Naive B cell (primary cell): Measurements from ENCODE around the gene LCMT1. TPM values are rescaled to one million over a fixed set of nuclear protein-coding genes. Genes with fewer than 3 reads are reported as not detected.
"Not testable (repeated sequence)": the region's sequence is repeated elsewhere in the genome, so short reads cannot be mapped to it uniquely, and the experiment has no call there.

Source experiments
- ATAC-seq, 2 donors: fragments of 150-1000 bp; cut with Tn5 transposase; 2 replicates each; pipeline ENCODE4 v1.10.0; 2021; ENCODE audit warnings: low read depth in 2 of 2, mild to moderate bottlenecking in 2 of 2, moderate library complexity in 2 of 2
- DNase-seq: peaks from one replicate; pipeline ENCODE4 v3.0.0; 2022
- H3K27ac Mint-ChIP-seq, 6 donors: one replicate each; pipeline ENCODE4 v1.8.0; 2020 to 2022; ENCODE audit warnings: mild to moderate bottlenecking in 6 of 6, mixed read lengths in 6 of 6, moderate library complexity in 5 of 6, inconsistent platforms in 2 of 6
- H3K27me3 Mint-ChIP-seq, 3 donors: one replicate each; pipeline ENCODE4 v1.8.0; 2021 to 2022; ENCODE audit warnings: mixed read lengths in 3 of 3, mild to moderate bottlenecking in 1 of 3
- H3K36me3 Mint-ChIP-seq, 2 donors: one replicate each; pipeline ENCODE4 v1.8.0; 2020 to 2022; ENCODE audit warnings: mixed read lengths in 2 of 2, inconsistent platforms in 1 of 2, mild to moderate bottlenecking in 1 of 2
- H3K4me1 Mint-ChIP-seq, 3 donors: one replicate each; pipeline ENCODE4 v1.8.0; 2020 to 2022; ENCODE audit warnings: mixed read lengths in 3 of 3, inconsistent platforms in 1 of 3, mild to moderate bottlenecking in 1 of 3, moderate library complexity in 1 of 3
- H3K4me3 Mint-ChIP-seq, 8 donors: one replicate each; pipeline ENCODE4 v1.8.0; 2020 to 2022; ENCODE audit warnings: mild to moderate bottlenecking in 8 of 8, mixed read lengths in 8 of 8, moderate library complexity in 8 of 8, inconsistent platforms in 2 of 8
- H3K9me3 Mint-ChIP-seq, 7 donors: one replicate each; pipeline ENCODE4 v1.8.0; 2020 to 2022; ENCODE audit warnings: mixed read lengths in 7 of 7, mild to moderate bottlenecking in 5 of 7, inconsistent platforms in 2 of 7, moderate library complexity in 1 of 7
- polyA plus RNA-seq, 6 donors: library from polyadenylated mRNA; unstranded; fragments of 300-500 nt; fragmentation: Illumina TruSeq; gene quantifications; one replicate each; pipeline ENCODE4 v1.2.3, GENCODE V29; 2021; ENCODE audit warnings: low read depth in 6 of 6

The LCMT1 gene
- polyA plus RNA-seq, 6 donors from 2014 or later: 20.2 to 42.5 (median 34.8) TPM

DNA sequence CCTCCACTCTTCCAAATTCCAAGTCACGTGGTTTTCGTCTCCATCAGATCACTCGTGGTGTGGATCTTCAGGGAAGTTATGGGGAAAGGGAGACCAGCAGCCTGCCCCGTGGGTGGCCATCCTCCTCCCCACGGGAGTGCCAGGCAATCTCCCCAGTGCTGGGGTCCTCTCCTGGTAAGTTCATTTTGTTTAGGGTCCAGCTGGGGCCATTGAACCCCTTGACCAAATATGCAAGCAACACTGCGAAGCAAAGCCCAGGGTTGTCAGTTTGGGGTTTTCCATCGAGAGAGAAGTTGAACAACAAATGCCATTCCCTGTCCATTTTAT, 4.1 kb upstream of the LCMT1 start:
- Mint-ChIP-seq H3K27me3 (no peaks in the 10 kb centered on the region), H3K27ac (peak overlapping the region in 5 of 6 donors; percentile 86 to 95 (median 94)), H3K4me1 (peaks cover 21 to 43% (median 40%) of the 10 kb centered on the region in 3 donors), H3K4me3 (peak overlapping the region; percentile 85 to 98 (median 96)), H3K36me3 (no peaks in the 10 kb centered on the region), H3K9me3 (no peaks in the 10 kb centered on the region)
- ATAC-seq: no peak
- no peak for DNase-seq

DNA sequence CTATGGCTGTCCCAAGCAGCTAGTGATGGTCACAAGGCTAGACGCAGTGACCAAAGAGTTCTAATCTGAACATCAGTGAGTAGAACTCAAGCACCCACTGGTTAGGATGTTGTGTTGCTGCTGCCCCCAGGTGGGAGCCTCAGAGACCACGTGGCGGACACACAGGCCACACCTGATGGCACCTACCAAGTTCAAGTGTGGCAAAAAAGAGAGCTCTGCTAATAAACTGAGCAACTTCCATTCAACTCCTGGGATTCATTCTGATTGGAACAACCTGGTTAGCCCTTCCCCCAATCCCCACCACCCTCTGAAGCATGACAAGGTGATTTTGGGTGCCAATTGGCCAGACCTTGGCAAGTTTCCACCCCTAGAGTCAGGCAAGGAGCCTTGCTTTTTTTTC, 3.5 kb upstream of the LCMT1 start:
- ATAC-seq: peak; percentile 12 to 17
- Mint-ChIP-seq H3K36me3 (no peaks in the 10 kb centered on the region), H3K4me3 (peak overlapping the region; percentile 85 to 98 (median 96)), H3K9me3 (no peaks in the 10 kb centered on the region), H3K4me1 (peaks cover 23 to 45% (median 44%) of the 10 kb centered on the region in 3 donors), H3K27ac (peak overlapping the region in 4 of 6 donors; percentile 21 to 95 (median 90)), H3K27me3 (no peaks in the 10 kb centered on the region)
- peak; percentile 54 for DNase-seq

DNA sequence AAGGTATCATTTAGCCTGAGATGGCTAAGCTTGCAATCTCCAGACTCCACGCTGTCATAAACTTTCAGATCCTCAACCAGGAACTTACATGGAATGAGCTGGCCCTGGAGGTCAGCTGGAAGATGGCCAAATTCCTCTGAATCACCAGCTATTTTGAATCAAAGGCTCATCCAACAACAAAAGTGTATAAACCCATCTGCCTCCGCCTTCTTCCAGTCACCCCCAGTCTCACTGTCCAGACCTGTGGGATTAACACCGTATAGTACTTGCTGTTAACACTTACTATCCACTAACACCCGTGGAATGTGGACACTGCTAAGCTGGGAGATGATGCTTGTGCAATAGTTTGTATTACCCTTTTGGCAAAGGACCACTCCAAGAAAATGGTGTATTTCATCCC, 1.9 kb upstream of the LCMT1 start:
- no peaks in the 10 kb centered on the region for H3K36me3 Mint-ChIP-seq
- H3K4me1 Mint-ChIP-seq: peaks cover 32 to 55% (median 50%) of the 10 kb centered on the region in 3 donors
- DNase-seq (no peak), ATAC-seq (no peak)
- H3K9me3 Mint-ChIP-seq: no peaks in the 10 kb centered on the region
- peak overlapping the region in 1 of 6 donors; percentile 70 for H3K27ac Mint-ChIP-seq
- peak overlapping the region in 3 of 8 donors; percentile 15 to 61 (median 16) for H3K4me3 Mint-ChIP-seq
- H3K27me3 Mint-ChIP-seq: no peaks in the 10 kb centered on the region

DNA sequence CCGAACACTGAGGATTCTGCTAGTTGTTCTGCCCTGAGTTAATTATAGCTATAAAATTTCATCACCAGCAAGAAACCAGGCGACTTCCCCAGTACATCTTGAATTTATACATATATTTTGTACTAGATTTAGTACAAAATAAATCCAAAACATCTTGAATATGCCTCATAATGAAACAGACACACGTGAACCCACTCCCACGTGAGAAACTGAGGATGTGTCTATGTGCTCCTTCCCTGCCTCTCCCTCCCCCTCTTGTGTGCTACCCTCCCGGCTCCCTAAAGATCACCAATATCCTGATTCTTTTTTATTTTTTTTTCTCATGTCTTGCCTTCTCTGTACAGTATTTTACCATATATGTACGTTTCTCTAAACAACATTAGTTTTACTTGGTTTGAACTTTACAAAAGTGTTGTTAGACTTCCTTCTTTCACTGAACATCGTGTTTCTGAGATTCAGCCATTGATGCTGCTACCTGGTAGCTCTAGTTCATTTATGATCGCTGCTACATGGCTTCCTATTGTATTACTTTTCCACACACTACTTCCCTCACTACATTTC, 1.1 kb upstream of the LCMT1 start:
- H3K4me3 Mint-ChIP-seq: peak overlapping the region; percentile 86 to 99 (median 96)
- H3K27ac Mint-ChIP-seq: peak overlapping the region in 4 of 6 donors; percentile 27 to 96 (median 74)
- ATAC-seq: no peak
- no peaks in the 10 kb centered on the region for H3K27me3 Mint-ChIP-seq
- no peak for DNase-seq
- no peaks in the 10 kb centered on the region for H3K9me3 Mint-ChIP-seq
- no peaks in the 10 kb centered on the region for H3K36me3 Mint-ChIP-seq
- H3K4me1 Mint-ChIP-seq: peaks cover 39 to 55% (median 53%) of the 10 kb centered on the region in 3 donors

DNA sequence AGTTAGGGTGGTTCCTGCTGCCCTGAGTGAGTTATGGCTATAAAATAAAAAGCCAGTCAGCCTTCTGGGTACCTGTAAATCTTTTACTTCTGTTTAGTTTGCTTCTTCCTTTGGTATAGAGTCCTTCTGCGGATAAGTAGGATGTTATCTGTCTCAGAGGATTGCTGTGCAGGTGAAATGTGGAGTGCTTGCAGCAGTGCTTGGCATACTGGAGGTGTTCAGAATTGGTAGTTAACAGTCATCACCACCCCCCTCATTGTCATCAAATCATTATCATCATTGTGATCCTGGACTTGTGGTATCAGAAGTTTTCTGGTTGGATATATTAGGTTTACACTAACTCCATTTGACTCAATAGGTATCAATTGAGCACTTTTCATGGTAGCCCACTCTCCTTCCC, 2.6 kb downstream of the LCMT1 start:
- ATAC-seq: no peak

DNA sequence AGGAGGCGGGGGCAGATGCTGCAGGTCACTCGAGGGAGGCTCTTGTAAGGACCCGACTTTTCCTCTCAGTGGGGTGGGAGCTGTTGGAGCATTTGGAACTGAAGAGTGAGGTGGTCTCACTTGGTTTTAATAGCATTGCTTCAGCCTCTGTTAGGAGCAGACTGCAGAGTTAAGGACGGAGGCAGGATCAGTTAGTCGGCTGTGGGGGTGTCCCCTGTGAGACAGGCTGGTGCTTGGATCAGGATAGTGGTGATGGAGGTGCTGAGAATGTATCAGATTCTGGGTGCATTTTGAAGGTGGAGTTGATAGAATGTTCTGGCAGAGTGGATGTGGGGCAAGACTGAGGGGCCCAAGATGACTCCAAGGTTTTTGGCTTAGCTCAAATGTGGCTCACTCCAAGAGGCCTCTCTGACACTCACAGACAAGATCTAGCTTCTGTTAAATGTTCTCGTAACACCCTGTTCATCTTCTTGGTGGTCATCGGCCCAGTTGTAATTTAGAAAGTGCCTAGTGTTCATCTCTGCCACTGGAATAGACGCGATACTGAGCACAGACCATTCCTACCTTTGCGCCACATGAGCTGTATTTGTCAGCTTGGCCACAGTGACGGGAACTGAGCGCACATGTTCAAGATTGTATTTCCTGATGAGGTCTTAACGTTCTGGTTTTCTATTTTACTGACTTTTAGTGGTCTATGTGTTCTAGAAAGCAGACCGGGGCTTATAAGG, 7.5 kb downstream of the LCMT1 start:
- DNase-seq (no peak), ATAC-seq (no peak)
- Mint-ChIP-seq H3K4me1 (peaks cover 15 to 32% (median 26%) of the 10 kb centered on the region in 3 donors), H3K9me3 (no peaks in the 10 kb centered on the region), H3K27ac (peak overlapping the region in 1 of 6 donors; percentile 10), H3K36me3 (no peaks in the 10 kb centered on the region), H3K4me3 (peak overlapping the region in 1 of 8 donors; percentile 51), H3K27me3 (no peaks in the 10 kb centered on the region)

More for the DNA sequence above, 2.6 kb downstream of the LCMT1 start:
- Mint-ChIP-seq H3K4me1 (peaks cover 31 to 55% (median 35%) of the 10 kb centered on the region in 3 donors), H3K27ac (no peak overlapping the region), H3K27me3 (no peaks in the 10 kb centered on the region), H3K36me3 (no peaks in the 10 kb centered on the region), H3K4me3 (peak overlapping the region in 2 of 8 donors; percentile 15 to 81), H3K9me3 (no peaks in the 10 kb centered on the region)
- DNase-seq: no peak

DNA sequence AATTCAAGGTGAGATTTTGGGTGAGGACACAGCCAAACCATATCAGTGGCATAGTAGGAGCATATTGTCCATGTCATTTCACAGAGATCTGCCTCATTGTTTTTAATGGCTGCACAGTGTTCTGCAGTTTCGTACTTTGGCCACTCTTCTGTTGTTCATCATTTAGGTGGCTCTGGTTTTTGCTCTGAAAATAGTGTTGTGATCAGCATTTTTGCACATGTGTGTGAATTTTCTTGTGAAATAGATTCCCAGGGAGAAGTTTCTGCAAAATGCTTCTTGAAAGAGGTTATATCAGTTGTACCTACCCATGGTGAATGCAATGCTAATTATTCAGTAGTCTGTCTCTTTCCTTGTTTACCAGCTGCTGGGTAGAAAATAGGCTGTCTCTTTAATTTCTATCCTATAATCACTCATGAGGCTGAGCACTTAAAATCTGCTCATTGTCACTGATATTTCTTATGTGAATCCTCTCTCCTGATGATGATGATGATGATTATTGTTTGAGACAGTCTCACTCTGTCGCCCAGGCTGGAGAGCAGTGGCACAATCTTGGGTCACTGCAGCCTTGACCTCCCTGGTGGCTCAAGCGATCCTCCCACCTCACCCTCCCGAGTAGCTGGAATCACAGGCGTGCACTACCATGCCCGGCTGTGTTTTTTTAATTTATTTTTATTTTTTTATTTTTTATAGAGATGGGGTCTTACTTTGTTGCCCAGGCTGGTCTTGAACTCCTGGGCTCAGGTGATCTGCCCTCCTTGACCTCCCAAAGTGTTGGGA, 10.5 kb downstream of the LCMT1 start:
- H3K36me3 Mint-ChIP-seq: peaks cover 0 to 5% of the 10 kb centered on the region in 2 donors
- ATAC-seq (no peak), DNase-seq (no peak)
- H3K27ac Mint-ChIP-seq: peak overlapping the region in 1 of 6 donors; percentile 62
- no peaks in the 10 kb centered on the region for H3K27me3 Mint-ChIP-seq
- no peak overlapping the region for H3K4me3 Mint-ChIP-seq
- no peaks in the 10 kb centered on the region for H3K9me3 Mint-ChIP-seq
- H3K4me1 Mint-ChIP-seq: peaks cover 24 to 34% (median 28%) of the 10 kb centered on the region in 3 donors

DNA sequence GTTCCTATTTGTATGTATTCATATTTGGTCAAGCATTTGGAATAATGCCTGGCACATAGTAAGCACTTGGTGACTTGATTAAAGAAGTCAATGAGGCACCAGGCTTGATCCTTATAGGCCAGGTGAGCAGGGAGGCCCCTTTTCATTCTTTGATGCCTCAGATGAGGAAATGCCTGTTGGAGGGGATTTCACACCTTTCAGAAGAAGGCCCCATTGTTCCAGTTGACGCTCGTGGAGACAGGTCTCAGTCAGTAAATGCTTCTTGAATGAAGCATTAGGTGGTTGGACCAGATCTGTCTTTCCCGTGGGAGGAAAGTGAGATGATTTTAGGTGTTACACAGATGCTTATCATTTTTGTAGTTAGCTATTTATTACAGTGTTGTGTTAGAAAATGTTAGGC, 13.0 kb downstream of the LCMT1 start:
- H3K4me1 Mint-ChIP-seq: peaks cover 22 to 24% (median 23%) of the 10 kb centered on the region in 3 donors
- no peaks in the 10 kb centered on the region for H3K27me3 Mint-ChIP-seq
- H3K36me3 Mint-ChIP-seq: peaks cover 5 to 9% of the 10 kb centered on the region in 2 donors
- H3K4me3 Mint-ChIP-seq: no peak overlapping the region
- ATAC-seq (peak in 1 of 2 donors; percentile 45), DNase-seq (no peak)
- H3K27ac Mint-ChIP-seq: peak overlapping the region in 4 of 6 donors; percentile 10 to 78 (median 61)
- no peaks in the 10 kb centered on the region for H3K9me3 Mint-ChIP-seq

DNA sequence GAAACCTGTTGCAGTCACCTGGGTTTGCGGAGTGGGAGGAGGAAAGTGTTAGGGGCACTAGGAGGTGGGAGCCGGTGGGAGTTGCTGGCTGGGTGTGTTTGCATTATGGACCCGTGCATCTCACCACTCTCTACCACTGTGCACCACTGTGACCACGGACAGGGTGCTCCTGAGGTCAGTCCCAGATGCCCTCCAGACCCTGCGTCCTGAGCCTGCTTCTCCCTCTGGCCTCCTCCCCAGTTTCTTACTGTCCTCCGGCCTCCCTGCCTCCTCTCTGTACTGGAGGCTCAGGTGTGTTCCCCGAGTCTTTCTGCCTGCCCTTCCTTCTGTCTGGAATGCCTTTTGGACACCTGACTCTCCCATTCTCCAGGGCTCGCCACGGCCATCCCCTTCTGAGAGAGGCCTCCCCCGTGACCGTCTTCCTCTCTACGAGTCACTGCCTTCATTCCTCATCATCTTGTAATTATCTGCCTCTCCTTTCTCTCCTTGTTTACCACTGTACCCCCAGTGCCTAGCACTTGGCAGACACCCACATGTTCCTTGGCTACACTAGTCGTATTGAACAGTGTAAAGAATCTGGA, 14.6 kb downstream of the LCMT1 start:
- Mint-ChIP-seq H3K4me1 (peaks cover 22 to 24% (median 23%) of the 10 kb centered on the region in 3 donors), H3K27ac (peak overlapping the region in 2 of 6 donors; percentile 10 to 93), H3K4me3 (peak overlapping the region in 1 of 8 donors; percentile 6)
- H3K9me3 Mint-ChIP-seq, DNase-seq, H3K36me3 Mint-ChIP-seq, H3K27me3 Mint-ChIP-seq, ATAC-seq: not testable (repeated sequence)

DNA sequence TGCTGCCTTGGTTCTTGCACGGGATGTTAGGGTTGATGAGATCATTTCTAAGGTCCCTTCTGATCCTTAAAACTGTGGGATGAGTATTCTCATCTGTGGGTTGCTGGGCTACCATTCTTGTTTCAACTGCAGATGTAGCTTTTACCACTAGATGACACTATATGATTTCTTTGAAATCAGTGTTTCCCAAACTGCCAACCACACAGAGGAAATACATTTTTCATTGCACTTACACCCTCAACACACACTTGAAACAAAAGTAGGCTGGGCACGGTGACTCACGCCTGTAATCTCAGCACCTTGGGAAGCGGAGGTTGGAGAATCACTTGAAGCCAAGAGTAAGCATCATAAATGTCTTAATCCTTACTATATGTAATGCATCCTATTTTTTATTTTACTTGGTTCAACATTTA, 15.3 kb downstream of the LCMT1 start:
- Mint-ChIP-seq H3K4me3 (no peak overlapping the region), H3K4me1 (peaks cover 20 to 23% (median 22%) of the 10 kb centered on the region in 3 donors), H3K27ac (no peak overlapping the region), H3K36me3 (peaks cover 5 to 9% of the 10 kb centered on the region in 2 donors), H3K27me3 (no peaks in the 10 kb centered on the region), H3K9me3 (no peaks in the 10 kb centered on the region)
- DNase-seq: no peak
- ATAC-seq: no peak

DNA sequence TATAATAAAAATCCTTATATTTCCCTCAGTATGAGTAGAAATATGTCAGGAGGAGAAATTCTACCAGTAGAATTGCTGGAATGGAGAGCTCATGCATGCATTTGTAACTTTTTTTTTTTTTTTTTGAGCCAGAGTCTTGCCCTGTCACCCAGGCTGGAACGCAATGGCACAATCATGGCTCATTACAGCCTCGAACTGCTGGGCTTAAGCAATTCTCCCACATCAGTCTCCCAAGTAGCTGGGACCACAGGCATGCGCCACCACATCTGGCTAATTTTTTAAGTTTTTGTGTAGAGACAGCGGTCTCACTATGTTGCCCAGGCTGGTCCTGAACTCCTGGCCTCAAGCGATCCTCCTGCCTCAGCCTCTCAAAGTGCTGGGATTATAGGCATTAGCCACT, 21.2 kb downstream of the LCMT1 start:
- not testable (repeated sequence) for H3K4me1 Mint-ChIP-seq, H3K4me3 Mint-ChIP-seq, DNase-seq, ATAC-seq, H3K27me3 Mint-ChIP-seq, H3K27ac Mint-ChIP-seq, H3K9me3 Mint-ChIP-seq
- peaks cover 0 to 21% of the 10 kb centered on the region in 2 donors for H3K36me3 Mint-ChIP-seq

DNA sequence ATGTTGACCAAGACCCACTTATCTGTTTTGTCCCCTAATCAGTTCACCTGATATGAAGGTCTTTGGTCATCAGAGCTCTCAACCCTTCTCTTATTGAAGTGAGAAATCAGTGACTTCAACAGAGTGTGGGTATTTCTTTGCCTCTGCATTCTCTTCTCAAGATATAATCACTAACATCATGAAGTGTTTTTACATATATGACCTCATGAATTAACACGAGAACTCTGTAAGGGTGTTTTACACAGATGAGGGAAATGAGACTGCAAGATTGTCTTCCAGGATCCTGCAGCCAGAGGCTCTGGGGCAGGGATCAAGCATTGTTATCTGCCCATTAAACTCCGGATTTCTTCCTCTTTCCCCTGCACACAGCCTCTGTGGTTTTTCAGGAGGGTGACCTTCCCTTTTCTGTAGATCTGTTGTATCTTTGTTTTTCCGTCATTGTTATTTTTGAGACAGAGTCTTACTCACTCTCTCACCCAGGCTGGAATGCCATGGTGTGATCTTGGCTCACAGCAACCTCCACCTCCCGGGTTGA, 22.7 kb downstream of the LCMT1 start:
- Mint-ChIP-seq H3K36me3 (peaks cover 0 to 19% of the 10 kb centered on the region in 2 donors), H3K9me3 (no peaks in the 10 kb centered on the region), H3K27me3 (no peaks in the 10 kb centered on the region), H3K4me1 (peaks cover 0 to 4% (median 0%) of the 10 kb centered on the region in 3 donors), H3K4me3 (no peak overlapping the region), H3K27ac (no peak overlapping the region)
- DNase-seq: no peak
- ATAC-seq: no peak

DNA sequence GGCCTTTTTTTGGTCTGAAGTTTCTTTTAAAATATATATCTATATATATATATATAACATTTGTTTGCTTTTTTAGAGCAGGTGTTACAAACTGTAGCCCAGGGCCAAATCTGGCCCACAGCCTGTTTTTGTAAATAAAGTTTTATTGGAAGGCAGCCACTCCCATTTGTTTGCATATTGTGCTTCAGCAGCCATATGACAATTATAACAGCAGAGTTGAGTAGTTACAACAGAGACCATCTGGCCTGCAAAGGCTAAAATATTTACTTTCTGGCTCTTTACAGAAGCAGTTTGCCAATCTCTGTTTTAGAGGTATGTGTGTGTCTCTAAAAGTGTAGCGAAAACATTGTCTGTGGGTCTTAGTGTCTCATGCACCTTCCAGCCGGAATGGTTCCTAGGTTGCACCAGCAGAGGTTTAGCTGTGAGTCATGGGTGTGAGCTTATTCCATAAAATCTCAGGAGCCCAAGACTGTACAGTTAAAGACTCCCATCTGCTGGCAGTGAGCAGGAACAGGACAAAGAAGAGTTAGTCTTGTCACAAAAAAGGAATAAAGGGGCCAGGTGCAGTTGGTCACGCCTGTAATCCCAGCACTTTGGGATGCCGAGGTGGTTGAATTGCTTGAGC, 23.8 kb downstream of the LCMT1 start:
- H3K27me3 Mint-ChIP-seq: no peaks in the 10 kb centered on the region
- DNase-seq (no peak), ATAC-seq (no peak)
- H3K4me3 Mint-ChIP-seq: no peak overlapping the region
- peaks cover 0 to 4% (median 0%) of the 10 kb centered on the region in 3 donors for H3K4me1 Mint-ChIP-seq
- H3K9me3 Mint-ChIP-seq: no peaks in the 10 kb centered on the region
- H3K27ac Mint-ChIP-seq: no peak overlapping the region
- H3K36me3 Mint-ChIP-seq: peaks cover 8 to 29% of the 10 kb centered on the region in 2 donors
